Activated CD8-positive, alpha-beta memory T cell treated with anti-CD3 and anti-CD28 coated beads, Interleukin-2, amount 10 ng/mL, durations not matched to agents 7 days and 5 days (primary cell): Measurements from ENCODE around the gene ZFP1. TPM values are rescaled to one million over a fixed set of nuclear protein-coding genes. Genes with fewer than 3 reads are reported as not detected.

Source experiments
- ATAC-seq: fragments of 150-1000 bp; cut with Tn5 transposase; one replicate; pipeline ENCODE4 v1.10.0; 2021; ENCODE audit warnings: moderate library complexity
- CTCF ChIA-PET: fragments of 350-600 bp; sonication (Branson Sonifier 250); formaldehyde crosslinking; loops from one replicate; lab custom pipeline; 2021; ENCODE audit warnings: antibody characterized with exemption; lab: Charles Lee
- DNase-seq: peaks from one replicate; pipeline ENCODE4 v3.0.0-alpha.2; 2020
- H3K27ac Mint-ChIP-seq: one replicate; pipeline ENCODE4 v1.8.0; 2021; ENCODE audit warnings: mild to moderate bottlenecking, mixed read lengths
- H3K27me3 Mint-ChIP-seq: one replicate; pipeline ENCODE4 v1.8.0; 2021; ENCODE audit warnings: mixed read lengths
- H3K36me3 Mint-ChIP-seq: one replicate; pipeline ENCODE4 v1.8.0; 2021; ENCODE audit warnings: mild to moderate bottlenecking, mixed read lengths
- H3K4me1 Mint-ChIP-seq: one replicate; pipeline ENCODE4 v1.8.0; 2021; ENCODE audit warnings: mixed read lengths
- H3K4me3 Mint-ChIP-seq: one replicate; pipeline ENCODE4 v1.8.0; 2021; ENCODE audit warnings: mild to moderate bottlenecking, moderate library complexity, mixed read lengths
- H3K9me3 Mint-ChIP-seq: one replicate; pipeline ENCODE4 v1.8.0; 2022; ENCODE audit warnings: low read depth, mixed read lengths
- total RNA-seq, 2 experiments: library from RNA; stranded (reverse); gene quantifications; one replicate each; pipeline ENCODE4 v1.2.3, GENCODE V29; 2021

The ZFP1 gene
- total RNA-seq, 2 experiments from 2014 or later = 13.6 to 15.6 TPM

DNA sequence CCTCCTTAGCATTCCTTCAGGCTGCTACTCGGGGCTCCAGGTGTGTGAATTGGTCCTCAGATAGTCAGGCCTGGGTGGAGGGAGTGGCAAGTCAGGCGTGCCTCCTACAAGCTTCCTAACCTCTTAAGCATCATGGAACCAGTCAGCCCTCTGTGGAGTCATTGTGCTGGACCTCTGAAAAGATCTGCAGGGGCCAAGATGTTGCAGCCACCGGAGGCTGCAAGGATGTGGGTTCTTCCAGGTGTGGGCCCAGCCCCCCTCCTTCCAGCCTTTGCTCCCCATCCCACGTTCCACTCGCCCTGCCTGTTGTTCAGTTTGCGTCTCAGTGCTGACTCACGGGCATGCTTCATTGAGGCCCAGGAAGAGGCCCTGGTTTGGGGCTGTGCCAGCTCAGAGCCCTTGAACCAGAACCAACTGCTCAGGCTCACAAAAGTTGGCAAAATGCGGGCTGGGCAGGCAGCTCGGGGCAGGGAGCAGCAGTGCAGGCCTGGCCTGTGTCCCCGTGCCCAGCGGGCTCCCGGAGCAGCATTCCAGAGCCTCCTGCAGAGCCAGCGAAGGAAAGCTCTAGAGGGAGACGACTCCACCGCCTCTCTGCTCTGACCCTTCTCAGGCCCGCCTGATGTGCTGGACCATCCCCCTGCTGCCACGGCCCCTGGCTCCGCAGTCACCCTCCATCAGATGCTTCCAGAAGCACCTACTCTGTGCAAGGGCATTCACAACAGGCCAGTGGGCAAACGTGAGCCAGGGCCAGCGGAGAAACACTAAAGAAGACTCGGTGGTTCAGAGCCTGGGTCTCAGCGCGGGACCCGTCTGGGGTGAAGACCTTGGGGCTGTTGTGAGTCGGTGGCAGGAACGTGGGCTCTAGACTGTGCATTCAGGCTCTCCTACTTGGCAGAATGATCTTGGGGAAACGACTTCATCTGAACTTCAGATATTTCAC lies 39.3 kb upstream of the ZFP1 start:
- Mint-ChIP-seq H3K27me3 (no peaks in the 10 kb centered on the region), H3K4me3 (peak overlapping the region; percentile 57)

DNA sequence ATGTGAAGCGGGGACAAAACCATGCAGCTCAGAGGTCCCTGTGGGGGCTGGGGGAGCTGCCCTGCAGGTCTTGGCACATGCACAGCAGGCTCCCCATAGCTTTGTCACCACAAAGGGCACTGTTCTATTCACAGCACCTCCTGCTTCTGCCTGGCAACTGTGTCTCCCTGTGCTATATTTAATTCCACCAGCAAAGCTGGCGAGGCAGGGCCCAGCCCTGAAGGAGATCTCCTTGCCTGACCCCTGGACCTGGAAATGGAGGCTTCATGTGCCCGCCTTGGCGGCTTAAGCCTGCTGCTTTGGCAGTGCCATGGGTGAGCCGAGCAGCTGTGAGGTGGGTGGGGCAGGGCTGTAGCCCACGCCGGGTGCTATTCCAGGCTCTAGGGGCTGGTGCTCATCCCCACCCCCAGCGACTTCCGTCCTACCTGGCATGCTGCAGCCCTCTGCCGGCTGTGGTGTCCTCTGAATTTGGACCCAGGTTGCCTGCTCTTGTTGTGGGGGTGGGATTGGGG lies 38.5 kb upstream of the ZFP1 start:
- DNase-seq (no peak), ATAC-seq (no peak)
- Mint-ChIP-seq H3K4me1 (peaks cover 60% of the 10 kb centered on the region), H3K27ac (peak overlapping the region; percentile 84), H3K4me3 (peak overlapping the region; percentile 1), H3K9me3 (no peaks in the 10 kb centered on the region), H3K36me3 (peaks cover 2% of the 10 kb centered on the region), H3K27me3 (no peaks in the 10 kb centered on the region)
- CTCF ChIA-PET = interaction anchor here (1.2 to 7.6 kb wide), 10 partner anchors 10 to 409 kb away, joined by 3 to 150 read pairs (median 24); partner anchors contain the start of genes MLKL, WDR59 and ZNRF1

More for the DNA sequence above, 39.3 kb upstream of the ZFP1 start:
- H3K9me3 Mint-ChIP-seq = peaks cover 2% of the 10 kb centered on the region
- H3K4me1 Mint-ChIP-seq = peaks cover 64% of the 10 kb centered on the region
- CTCF ChIA-PET = interaction anchor here (1.2 to 7.6 kb wide), 10 partner anchors 9 to 409 kb away, joined by 3 to 150 read pairs (median 24); partner anchors contain the start of genes MLKL, WDR59 and ZNRF1
- peak overlapping the region; percentile 84 for H3K27ac Mint-ChIP-seq
- peak; percentile 77 for DNase-seq
- H3K36me3 Mint-ChIP-seq = peaks cover 6% of the 10 kb centered on the region
- ATAC-seq = peak; percentile 64

DNA sequence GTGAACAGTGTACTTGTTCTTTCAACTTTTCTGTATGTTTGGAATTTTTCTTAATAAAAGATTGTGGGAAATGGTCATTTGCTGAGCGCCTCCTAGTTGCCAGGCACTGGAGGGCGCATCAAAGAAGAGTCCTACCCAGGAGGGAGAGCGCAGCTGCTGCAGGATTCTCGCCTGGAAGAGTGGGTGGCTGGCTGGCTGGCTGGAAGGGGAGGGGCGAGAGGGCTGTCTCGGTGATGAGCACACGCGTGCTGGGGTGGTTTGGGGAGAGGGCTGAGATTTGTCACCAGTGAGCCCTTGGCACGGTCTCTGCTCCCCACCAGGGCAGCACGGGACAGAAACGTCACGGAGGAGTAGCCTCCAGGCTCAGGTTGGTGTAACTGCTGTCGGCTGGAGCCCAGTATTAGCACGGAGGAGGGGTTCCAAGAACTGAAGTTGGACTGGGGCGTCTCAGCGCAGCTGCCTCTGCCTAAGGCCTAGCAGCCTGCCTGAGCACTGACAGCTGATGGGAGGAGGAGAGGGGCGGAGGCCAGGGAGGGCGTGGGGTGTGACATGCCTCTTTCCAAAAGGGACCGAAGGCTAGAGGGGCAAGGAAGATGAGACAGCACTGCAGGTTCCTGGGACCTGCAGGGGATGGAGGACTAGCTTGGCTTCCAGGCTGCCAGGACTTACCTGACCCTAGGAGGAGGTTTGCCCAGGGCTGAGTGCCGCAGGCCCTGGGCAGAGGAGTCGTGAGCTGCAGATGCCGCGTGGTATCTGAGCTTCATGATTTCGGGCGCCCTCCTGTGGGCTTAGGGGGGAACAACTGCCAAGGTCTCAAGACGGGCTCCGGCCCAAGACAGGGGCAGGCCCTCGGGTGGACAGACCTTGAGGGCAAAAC lies 37.4 kb upstream of the ZFP1 start:
- peaks cover 2% of the 10 kb centered on the region for H3K36me3 Mint-ChIP-seq
- ATAC-seq = peak; percentile 85
- peaks cover 51% of the 10 kb centered on the region for H3K4me1 Mint-ChIP-seq
- DNase-seq = peak; percentile 89
- CTCF ChIA-PET = interaction anchor here (0.6 to 7.6 kb wide), 53 partner anchors 9 to 410 kb away, joined by 3 to 150 read pairs (median 4); partner anchors contain the start of genes CFDP1, MLKL, WDR59 and ZNRF1
- H3K9me3 Mint-ChIP-seq = no peaks in the 10 kb centered on the region
- H3K4me3 Mint-ChIP-seq = peak overlapping the region; percentile 36
- peak overlapping the region; percentile 72 for H3K27ac Mint-ChIP-seq
- H3K27me3 Mint-ChIP-seq = no peaks in the 10 kb centered on the region

DNA sequence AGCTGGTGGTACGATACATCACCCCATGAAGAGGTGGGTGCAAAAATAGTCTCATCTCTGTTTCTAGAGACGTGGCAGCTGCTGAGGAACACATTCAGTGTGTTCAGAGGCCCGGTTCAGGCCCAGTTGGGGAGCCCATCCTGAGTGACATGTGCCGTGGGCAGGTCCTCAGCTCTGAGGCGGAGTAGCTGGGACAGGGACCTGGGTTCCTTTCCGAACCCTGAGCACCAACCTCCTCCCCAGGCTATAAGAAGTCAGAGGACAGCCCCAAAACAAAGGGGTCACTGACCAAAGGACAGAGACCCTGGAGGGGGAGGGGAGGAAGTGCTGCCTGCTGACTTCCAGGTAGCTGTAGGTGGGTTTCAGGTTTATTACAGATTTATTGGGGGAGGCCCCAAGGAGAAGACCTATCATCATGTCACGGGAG lies 36.8 kb upstream of the ZFP1 start:
- no peak overlapping the region for H3K4me3 Mint-ChIP-seq
- CTCF ChIA-PET = interaction anchor here (0.7 to 7.6 kb wide), 46 partner anchors 8 to 411 kb away, joined by 3 to 150 read pairs (median 4); partner anchors contain the start of genes CFDP1, MLKL, WDR59 and ZNRF1
- DNase-seq = no peak
- no peaks in the 10 kb centered on the region for H3K27me3 Mint-ChIP-seq
- H3K36me3 Mint-ChIP-seq = peaks cover 1% of the 10 kb centered on the region
- no peaks in the 10 kb centered on the region for H3K9me3 Mint-ChIP-seq
- H3K4me1 Mint-ChIP-seq = peaks cover 46% of the 10 kb centered on the region
- peak; percentile 9 for ATAC-seq
- H3K27ac Mint-ChIP-seq = peak overlapping the region; percentile 72

DNA sequence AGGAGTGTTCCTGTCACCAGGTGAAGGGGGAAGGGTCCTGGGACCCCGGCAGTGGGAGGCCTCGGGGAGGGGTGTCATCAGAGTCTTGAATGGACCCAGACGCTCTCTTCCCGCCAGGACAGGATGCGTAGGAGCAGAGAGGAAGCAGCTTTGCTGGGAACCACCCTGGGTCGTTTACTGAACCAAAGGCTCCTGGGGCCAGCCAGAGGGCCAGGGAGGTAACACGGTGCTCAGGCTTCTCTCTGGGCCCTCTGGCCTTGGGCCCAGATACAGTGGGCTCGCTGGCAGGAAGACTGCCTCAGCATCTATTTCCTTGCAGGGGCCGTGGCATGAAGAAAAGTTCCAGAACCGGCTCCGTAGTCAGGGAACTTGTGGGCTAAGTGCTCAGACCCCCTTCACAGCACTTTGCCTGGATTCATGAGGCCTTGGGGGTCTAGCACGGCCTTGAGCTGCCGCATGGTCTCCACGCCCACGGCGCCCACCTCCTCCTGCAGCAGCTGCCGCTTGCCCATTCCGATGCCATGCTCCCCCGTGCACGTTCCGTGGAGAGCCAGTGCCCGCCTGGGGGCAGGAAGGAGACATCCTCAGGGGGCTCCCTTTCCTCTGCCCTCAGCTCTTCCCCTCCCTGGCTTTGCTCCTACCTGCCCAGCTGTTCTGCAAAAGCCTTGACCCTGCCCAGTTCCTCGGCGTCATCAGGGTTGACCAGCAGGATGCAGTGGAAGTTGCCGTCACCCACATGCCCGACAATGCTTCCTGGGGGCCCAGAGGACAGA lies 36.2 kb upstream of the ZFP1 start:
- no peaks in the 10 kb centered on the region for H3K27me3 Mint-ChIP-seq
- H3K4me3 Mint-ChIP-seq = no peak overlapping the region
- CTCF ChIA-PET = interaction anchor here (0.8 to 7.6 kb wide), 28 partner anchors 10 to 298 kb away, joined by 3 to 150 read pairs (median 6); partner anchors contain the start of genes WDR59 and ZNRF1
- peaks cover 41% of the 10 kb centered on the region for H3K4me1 Mint-ChIP-seq
- ATAC-seq (no peak), DNase-seq (no peak)
- H3K9me3 Mint-ChIP-seq = peaks cover 2% of the 10 kb centered on the region
- no peak overlapping the region for H3K27ac Mint-ChIP-seq
- no peaks in the 10 kb centered on the region for H3K36me3 Mint-ChIP-seq

DNA sequence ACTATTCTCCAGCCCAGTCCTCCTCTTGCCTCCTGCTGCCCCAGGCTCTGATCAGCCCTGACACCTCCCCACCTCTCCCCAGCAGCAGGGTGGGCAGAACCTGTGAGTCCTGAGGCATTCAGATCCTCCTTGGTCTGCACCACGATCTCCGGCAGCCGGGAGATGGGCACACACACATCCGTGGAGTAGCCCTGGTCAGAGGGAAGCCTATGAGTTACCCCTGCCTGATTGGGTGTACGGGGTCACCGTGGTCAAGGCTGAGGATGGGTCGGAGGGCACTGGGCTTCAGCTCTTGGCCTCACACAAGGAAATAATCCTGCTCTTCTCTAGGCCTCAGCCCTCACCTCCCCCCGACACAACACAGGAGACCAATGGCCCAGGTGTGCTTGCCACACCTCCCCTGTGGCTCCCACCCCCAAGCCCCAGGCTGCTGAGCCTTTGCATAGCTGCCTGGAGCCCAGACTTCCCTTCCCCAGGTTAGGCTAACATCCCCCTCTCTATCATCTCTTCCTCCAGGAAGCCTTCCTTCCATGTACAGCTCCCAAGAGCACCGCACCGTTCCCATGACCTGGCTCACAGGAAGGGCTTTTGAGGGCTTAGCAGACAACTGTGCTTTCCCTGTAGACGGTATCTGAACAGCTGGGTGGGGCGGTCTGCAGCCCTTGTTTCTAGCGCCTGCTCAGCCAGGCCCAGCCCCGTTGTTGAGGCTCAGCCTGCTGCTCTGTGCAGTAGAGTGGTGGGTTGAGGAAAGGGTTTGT lies 35.4 kb upstream of the ZFP1 start:
- no peak for ATAC-seq
- Mint-ChIP-seq H3K27ac (no peak overlapping the region), H3K27me3 (no peaks in the 10 kb centered on the region), H3K9me3 (peaks cover 2% of the 10 kb centered on the region), H3K36me3 (no peaks in the 10 kb centered on the region), H3K4me3 (no peak overlapping the region), H3K4me1 (peaks cover 34% of the 10 kb centered on the region)
- DNase-seq = no peak
- CTCF ChIA-PET = interaction anchor here (3.1 to 7.6 kb wide), 3 partner anchors 37 to 128 kb away, joined by 28 to 150 read pairs (median 57); partner anchors contain the start of genes WDR59 and ZNRF1

DNA sequence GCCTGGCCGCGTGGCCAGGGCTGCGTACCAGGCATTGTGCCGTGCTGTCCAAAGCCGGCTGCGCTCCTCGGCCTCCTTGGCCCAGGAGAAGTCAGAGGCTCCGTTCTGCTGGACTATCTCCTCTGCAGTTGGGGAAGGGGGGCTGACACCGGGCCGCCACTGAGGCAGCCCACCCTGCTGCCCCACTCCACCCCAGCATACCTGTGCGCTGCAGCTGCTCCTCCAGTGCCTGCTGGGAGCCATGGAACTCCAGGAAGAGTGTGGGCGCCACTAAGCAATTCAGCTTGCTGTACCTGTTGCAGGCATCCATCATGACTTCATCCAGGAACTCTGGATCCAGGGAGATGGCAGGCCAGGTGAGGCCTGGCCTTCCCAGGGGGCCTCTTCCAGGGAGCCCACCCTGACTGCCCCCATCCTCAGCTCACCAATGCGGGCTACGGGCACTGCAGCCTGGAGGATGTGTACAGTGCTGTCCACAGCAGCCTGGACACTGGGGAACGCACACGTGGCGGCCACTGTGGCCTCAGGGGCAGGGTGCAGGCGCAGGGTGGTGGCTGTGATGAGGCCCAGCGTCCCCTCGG lies 34.7 kb upstream of the ZFP1 start:
- peaks cover 2% of the 10 kb centered on the region for H3K27me3 Mint-ChIP-seq
- H3K9me3 Mint-ChIP-seq = peaks cover 2% of the 10 kb centered on the region
- no peak overlapping the region for H3K27ac Mint-ChIP-seq
- CTCF ChIA-PET = interaction anchor here (3.1 to 7.6 kb wide), 3 partner anchors 38 to 128 kb away, joined by 28 to 150 read pairs (median 57); partner anchors contain the start of genes WDR59 and ZNRF1
- H3K4me3 Mint-ChIP-seq = no peak overlapping the region
- H3K4me1 Mint-ChIP-seq = peaks cover 28% of the 10 kb centered on the region
- ATAC-seq (no peak), DNase-seq (no peak)
- H3K36me3 Mint-ChIP-seq = no peaks in the 10 kb centered on the region

DNA sequence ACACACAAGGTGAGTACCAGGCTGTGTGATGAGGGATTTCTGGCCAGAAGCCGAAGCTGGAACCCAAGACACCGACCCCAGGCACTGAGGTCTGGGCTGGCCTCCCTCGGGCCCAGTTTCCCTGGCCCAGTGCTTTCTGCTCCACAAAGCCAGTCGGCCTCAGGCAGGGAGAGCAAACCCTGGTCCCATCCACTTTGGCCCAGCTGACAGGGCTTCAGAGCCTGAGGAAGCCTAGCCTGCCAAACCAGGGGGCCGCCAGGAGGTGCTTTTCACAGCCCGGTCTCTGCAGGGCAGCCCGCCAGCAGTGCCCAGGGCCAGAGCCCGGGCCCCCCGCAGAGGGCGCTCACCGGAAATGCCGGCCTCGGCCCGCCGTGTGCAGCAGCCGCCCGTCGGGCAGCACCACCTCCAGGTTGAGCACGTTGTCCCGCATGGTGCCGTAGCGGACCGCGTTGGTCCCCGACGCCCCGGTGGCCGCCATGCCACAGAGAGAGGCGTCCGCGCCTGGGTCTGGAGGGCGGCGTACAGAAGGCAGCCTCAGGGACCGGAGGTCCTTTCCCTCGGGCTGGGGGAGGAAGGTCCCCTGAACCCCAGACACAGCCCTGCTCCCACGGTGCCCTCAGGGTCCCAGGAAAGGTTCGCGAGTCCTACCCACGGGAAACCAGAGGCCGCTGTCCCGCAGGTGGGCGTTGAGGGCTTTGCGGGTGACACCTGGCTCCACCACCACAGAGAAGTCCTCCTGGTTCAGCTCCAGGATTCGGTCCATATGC lies 34.0 kb upstream of the ZFP1 start:
- Mint-ChIP-seq H3K27ac (no peak overlapping the region), H3K4me3 (no peak overlapping the region), H3K4me1 (peaks cover 21% of the 10 kb centered on the region), H3K27me3 (peaks cover 2% of the 10 kb centered on the region), H3K9me3 (peaks cover 2% of the 10 kb centered on the region), H3K36me3 (no peaks in the 10 kb centered on the region)
- ATAC-seq (no peak), DNase-seq (no peak)
- CTCF ChIA-PET = interaction anchor here (7.6 kb wide), 1 partner anchor 116 kb away, joined by 150 read pairs; the partner anchor contains the start of gene ZNRF1

DNA sequence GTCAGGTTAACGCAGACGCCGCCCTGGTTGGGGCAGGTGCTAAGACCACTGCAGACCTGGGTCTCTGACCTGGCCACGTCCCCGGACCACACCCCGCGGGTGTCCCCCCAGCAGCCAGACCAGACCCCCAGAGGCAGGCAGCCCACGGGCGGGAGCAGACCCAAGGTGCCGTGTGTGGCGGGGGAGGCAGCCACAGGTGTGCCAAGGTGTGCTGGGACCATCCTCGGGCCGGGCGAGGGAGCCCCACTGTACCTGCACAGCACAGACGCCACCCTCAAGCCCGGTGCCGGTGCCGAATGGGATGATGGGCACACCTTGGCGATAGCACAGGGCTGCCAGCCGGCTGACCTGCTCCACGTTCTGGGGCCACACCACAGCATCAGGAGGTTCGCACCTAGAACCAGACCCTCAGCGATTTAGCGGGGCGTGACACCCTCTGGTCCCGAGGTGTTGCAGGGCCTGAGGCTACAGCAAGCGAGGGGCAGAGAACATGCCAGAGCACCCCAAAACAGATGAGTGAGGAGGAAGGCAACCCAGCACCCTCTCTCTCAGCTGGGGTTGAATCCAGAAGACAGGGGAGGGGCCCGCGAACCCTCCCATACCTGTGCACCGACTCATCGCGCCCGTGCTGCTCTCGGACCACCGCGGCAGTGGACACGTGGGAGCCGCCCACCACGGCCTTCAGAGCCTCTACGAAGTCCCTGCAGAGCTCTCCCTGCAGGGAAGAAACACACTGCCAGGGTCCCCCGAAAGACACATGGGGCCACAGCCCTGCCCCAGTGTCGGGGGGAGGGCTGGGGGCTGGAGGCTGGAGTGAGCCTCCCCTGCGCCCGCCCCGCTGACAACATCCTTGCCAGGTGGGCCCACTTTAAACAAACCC lies 33.1 kb upstream of the ZFP1 start:
- peaks cover 2% of the 10 kb centered on the region for H3K27me3 Mint-ChIP-seq
- H3K27ac Mint-ChIP-seq = no peak overlapping the region
- peaks cover 2% of the 10 kb centered on the region for H3K9me3 Mint-ChIP-seq
- no peak for DNase-seq
- ATAC-seq = no peak
- CTCF ChIA-PET = no interaction called here
- peaks cover 13% of the 10 kb centered on the region for H3K4me1 Mint-ChIP-seq
- no peak overlapping the region for H3K4me3 Mint-ChIP-seq
- H3K36me3 Mint-ChIP-seq = no peaks in the 10 kb centered on the region
